TTC549 (cell line): ENCODE measurements around the gene CHMP4A.

Experiments used
- FAIRE-seq: peaks from 2 replicates; lab custom pipeline; 2012; peaks lifted over from hg19 to GRCh38; lab: Jason Lieb, UNC

The CHMP4A gene

DNA sequence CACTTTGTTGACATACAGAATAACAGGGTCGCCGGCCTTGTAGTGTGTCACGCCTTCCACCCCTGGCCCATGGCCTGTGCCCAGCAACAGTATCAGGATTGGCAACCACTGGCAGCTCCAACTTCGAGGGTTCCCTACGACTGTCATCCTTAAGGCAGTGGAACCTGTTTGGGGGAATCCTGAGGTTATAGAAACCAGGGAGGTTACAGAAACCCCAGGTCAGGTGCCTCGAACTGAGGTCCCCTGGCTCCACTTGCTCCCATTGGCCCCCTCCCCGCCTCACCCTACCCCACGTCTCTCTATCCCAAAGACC is 18.5 kb downstream of the CHMP4A start:
- FAIRE-seq = no peak

DNA sequence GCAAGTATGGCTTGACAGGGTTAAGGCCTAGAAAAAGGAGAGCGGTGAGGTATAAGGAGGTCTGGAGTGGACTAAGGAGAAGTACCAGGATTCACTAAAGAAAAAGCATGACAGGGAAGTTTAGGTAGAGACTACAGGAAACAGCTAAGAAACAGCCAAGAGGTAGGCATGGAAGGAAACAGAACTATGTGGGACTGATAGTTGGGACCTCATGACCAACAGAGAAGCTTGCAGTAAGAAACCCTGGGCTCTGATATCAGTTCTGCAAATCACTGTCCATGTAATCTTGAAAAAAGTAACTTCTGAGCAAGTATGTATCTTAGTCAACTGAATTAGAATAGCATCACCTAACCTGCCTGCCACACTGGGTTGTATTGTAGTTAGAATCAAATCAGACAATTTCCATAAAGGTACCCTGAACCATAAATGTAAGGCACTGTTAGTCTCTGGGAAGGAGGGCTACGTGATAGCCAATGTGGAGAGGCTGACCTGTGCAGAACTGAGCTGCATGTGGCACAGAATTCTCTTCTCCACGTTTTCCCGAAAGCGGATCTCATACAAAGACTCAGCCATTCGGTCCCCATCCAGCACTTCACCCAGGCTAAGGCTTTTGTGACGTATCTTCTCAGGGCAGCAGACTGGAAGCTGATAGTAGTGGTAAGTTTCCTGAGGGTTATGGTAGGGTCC is 19.0 kb downstream of the CHMP4A start:
- no peak for FAIRE-seq

DNA sequence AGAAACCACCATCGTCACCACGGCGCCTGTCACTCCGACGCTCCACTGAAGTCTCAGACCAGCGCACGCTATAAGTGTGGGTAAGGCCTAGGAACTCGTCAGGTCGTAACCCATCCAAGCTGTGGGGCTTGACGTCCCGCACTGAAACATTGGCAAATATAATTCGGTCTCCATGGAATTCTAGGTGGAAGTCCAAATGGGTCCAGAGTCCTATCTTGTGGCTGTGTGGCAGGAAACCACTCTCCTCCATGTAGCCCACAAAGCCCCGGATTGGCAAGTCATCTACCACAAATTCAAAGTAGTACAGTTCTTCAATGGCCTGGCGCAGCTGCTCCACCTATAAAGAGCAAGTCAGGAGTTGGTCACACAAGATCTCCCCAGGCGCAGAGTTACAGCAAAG is 20.4 kb downstream of the CHMP4A start:
- no peak for FAIRE-seq

DNA sequence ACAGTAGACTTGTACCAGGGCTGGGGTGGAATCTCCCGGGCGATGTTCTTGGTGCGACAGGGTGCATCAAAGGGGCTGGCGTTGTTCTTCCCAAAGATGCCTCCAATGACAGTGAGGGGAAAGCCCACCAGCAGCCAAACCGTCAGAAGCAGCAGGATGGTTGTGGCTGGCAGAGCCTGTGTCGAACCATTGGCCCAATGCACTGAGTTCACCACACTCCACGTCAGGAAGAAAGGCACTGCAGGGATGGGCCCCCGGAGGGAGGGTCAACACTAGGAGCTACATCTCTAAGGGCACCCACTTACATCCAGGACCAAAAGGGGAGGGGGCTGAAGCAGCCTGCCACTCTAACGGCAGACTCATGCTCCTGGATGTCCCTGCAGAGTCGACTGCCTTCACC is 22.9 kb downstream of the CHMP4A start:
- no peak for FAIRE-seq

DNA sequence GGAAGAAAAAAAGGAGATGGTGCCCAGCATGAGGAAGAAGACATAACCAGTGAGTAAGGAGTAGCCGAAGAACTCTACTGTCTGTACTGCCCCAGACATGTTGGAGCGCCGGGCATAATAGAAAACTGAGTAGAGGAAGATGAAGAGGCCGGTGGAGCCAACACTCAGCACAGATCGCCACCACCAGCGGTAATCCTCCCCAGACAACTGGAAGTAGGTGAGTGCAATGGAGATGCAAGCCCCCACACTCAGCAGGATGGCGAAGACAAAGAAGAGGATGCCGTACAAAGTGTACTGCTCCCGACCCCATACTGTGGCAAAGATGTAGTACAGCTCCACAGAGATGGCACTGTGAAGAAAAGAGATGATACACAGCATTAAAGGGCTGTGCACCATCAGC is 23.8 kb downstream of the CHMP4A start:
- no peak for FAIRE-seq

- FAIRE-seq = no peak
Measured at GRCh38 chr14:24189059-24189375, 24.3 kb downstream of the CHMP4A start.

DNA sequence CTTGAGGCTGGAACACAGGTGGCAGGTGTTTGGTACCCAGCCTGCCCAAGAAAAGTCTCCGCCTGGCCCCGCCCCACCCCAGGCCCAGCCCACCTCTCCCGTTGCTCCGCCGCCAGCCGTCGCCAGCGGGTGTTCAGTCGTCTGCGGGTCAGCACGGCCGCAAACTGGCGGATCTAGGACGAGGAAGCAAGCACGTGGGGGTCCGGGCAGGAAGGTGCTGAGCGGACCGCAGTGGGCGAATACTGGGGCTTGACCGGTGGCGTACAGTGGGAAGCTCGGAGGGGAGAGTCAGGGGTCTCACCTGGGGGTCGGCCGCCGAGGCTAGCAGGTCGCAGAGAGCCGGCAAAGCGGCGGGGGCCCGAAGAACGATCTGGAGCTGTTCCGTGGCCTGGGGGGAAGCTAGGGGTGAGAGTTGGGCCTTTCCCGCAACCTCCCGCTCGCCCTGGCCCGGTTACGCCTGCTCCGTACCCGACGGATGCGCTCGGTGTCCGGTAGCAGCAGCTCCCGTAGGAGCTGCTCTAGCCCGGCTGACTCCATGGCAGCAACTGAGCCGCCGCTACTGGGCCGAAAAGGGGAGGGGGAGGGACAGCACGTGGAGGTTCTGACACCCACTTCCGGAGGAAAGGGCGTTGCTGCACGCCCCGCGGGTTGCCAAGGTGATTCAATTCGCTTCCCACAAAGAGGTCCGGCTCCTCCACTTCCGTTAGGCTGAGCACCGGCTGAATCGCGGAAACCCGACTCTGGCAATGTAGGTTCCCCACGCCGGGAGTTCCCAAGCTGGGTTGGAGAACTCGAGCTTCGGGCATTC is 24.8 kb downstream of the CHMP4A start, which contains the start of gene IPO4:
TSS of gene IPO4 (minus strand) at position 566 of the 808 bp plus-strand sequence. CDS start at position 537, 29 bp downstream.
- no peak for FAIRE-seq

- FAIRE-seq = no peak
Measured at GRCh38 chr14:24187539-24187915, 25.8 kb downstream of the CHMP4A start.

GRCh38 chr14:24186831-24187538 is 26.3 kb downstream of the CHMP4A start:
- no peak for FAIRE-seq

DNA sequence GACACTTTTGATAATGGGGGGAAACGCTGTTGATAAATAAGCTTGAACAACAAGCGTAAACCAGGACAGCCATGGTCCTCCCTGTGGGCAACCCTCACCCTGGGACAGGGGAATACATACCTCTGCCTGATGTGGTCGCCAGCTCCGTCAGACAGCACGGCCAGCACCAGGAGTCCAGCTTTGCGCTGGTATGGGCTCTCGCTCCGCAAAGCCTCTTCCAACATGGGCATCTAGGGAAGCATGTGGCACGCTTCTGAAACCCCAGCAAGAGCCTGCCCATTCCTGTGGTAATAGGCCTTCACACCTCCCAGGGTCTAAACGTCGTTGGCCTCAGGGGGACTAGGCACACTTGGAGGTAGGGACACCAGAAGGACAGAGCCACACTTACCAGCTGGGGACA is 27.5 kb downstream of the CHMP4A start:
- FAIRE-seq = no peak

GRCh38 chr14:24185026-24185425 is 28.3 kb downstream of the CHMP4A start:
- no peak for FAIRE-seq

DNA sequence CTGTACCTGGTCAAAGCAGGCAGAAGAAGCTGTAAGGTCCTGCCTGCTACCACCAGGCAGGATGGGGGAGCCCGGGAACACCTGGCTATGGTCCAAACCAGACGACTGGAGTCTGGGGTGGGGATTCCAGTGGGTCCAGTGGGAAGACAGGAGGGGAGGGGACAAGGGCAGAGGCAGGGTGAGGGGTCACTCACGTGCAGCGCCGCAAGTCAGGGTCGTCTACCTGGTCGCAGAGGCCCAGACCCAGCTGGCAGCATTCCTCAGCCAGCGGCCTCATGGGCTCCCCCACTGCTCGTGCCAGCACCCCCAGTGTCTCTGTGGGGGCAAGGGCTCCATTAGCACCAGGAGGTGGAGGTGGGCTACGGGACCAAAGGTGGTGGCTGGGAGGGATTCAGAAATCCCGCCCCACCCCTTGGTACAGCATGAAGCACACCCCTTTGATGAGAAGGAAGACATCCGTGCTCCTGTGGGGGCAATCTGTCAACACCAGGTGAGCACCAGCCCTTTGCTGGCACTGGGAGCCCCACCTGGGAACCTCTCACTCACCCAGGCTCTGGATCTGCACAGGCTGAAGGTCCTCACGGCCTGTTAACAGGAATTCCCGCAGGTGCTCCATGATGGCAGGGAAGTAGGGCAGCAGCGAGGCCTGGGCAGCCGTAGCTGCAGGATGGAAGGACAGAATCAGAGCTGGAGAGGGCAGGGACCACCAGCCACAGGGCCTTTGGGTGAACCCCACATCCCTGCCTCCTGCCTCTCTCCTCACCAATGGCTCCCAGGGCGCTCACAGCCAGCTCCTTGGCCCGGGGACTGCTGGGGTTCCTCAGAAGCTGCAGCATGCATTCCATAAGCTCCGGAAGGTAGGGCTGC is 29.0 kb downstream of the CHMP4A start:
- FAIRE-seq = no peak

GRCh38 chr14:24183014-24183481 is 30.2 kb downstream of the CHMP4A start:
- no peak for FAIRE-seq

DNA sequence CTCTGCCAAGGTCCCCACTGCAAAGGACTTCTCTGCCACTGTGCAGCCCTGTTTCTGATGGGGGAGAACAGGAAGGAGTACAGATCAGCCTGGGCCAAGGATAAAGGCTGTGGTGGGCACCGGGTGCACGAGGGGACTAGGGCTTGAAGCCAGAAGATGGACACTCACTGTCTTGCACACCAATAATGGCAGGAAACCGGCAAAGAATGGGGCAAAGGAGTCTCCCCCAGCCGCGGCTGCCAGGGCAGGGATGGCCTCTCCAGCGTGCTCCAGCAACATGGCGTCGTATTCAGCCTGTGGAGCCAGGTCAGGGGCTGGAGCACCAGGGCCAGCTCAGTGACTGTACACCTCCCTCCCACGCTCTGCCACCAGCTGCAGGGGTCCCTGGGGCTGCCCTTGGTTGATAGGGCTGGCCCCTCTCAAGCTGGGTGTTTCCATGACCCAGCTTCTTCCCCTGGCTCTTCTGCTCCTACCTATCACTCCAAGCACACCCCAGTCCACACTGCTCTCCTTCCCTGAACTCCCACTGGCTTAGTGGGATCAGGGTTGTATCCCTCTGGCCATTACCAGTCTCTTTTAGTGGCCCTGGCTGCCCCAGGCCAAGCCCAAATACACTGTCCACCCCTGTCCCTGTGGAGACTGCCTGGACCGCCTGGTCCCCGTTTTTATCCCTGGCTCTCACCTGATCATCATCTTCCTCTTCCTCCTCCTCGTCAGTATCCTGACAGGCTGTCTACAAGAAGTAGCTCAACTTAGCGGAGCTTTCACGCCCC is 31.0 kb downstream of the CHMP4A start:
- no peak for FAIRE-seq

DNA sequence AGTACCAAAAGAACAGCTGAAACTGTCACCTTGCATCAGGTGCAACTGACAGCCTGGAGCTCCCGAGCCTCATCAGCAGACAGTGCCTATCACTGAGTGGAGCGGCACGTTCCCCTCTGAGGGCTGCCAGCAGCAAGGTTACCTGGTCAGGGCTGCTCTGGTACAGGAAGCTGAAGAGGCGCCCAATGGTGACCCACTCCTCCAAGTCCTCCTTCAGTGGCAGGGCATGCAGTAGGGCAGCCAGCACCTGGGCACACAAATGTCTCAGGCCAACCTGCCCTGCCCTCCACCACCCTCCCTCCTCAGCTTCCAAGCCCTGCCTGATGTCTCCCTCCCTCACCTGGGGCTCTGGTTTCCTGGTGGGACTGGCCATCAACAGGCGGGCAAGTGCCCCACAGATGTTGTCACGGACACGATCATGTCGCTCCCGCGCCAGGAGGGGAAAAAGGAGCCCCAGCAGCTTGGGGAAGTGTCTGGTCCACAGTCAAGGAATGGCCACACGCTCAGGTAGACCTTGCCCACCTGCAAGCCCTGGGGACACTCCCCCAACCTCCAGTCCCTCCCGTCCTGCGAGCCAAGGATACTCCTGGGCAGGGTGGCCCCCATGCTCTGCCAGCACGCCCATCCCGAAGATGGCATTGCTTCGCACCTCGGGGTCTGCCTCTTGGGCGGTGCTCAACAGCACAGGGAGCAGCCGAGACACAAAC is 31.8 kb downstream of the CHMP4A start:
- no peak for FAIRE-seq

- no peak for FAIRE-seq
Measured at GRCh38 chr14:24179961-24180796, 33.1 kb downstream of the CHMP4A start.

DNA sequence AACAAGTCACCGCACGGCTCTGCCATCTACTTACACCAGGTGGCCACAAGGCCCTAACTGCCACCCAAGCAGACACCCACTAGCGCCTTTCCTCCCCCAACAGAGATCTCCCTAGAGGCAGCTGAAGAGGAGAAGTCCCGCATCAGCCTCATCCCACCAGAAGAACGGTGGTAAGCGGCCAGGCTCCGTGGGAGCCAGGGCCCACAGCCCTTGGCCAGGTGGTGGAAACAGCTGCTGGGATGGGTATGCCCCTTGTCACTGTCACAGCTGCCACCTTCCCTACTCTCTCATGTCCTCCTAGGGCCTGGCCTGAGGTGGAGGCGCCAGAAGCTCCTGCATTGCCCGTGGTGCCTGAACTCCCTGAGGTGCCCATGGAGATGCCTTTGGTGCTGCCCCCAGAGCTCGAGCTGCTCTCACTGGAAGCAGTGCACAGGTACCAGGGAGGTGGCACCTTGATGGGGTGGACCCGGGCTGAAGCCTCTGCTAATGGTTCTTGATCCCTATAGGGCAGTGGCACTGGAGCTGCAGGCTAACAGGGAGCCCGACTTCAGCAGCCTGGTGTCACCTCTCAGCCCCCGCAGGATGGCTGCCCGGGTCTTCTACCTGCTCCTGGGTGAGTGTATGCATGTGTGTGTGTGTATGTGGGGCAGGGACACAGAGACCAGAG is 33.9 kb downstream of the CHMP4A start:
- FAIRE-seq = no peak

GRCh38 chr14:24178399-24179178 is 34.7 kb downstream of the CHMP4A start:
- no peak for FAIRE-seq

DNA sequence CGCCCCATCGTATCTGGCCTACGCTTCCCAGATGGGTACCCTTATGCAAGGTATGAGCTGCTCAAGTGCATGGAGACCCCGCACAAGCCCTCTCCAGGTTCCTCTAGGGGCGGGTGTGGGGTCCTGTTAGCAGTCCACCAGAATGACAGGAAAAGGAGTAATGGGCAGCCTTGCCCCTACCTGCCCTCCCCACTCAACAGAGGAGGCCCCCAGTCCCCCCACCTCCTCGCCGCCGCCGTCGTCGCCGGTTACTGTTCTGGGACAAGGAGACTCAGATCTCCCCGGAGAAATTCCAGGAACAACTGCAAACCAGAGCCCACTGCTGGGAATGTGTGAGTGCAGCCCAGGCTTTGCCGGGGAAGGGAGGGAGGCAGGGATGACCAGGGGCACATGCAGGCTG is 35.4 kb downstream of the CHMP4A start:
- no peak for FAIRE-seq
